GM23248 (cell line): ENCODE data around the gene UBXN11. TPM values are rescaled to one million over a fixed set of nuclear protein-coding genes. Genes with fewer than 3 reads are reported as not detected.

ENCODE experiments used
- DNase-seq: peaks from one replicate; pipeline ENCODE4 v3.0.0-alpha.2; 2015
- H2AFZ ChIP-seq: fragments of 200-600 bp; sonication (generic); 2 replicates; pipeline ENCODE4 v1.6.1; 2016; ENCODE audit warnings: antibody characterized with exemption
- H3F3A ChIP-seq: fragments of 200-600 bp; sonication (generic); 2 replicates; pipeline ENCODE4 v1.6.1; 2016; ENCODE audit warnings: mild to moderate bottlenecking, antibody characterized with exemption, mixed run types; ENCODE audit not compliant: insufficient read depth
- H3K27ac ChIP-seq: fragments of 200-600 bp; sonication (generic); 2 replicates; pipeline ENCODE4 v1.5.1; 2016; ENCODE audit warnings: mild to moderate bottlenecking
- H3K27me3 ChIP-seq: fragments of 200-600 bp; sonication (generic); replicated peaks from 2 replicates; pipeline ENCODE4 v1.6.1; 2016; ENCODE audit warnings: mild to moderate bottlenecking; ENCODE audit not compliant: insufficient read depth
- H3K36me3 ChIP-seq: fragments of 200-600 bp; sonication (generic); 2 replicates; pipeline ENCODE4 v1.6.1; 2016; ENCODE audit warnings: low read depth, mild to moderate bottlenecking
- H3K4me1 ChIP-seq: fragments of 200-600 bp; sonication (generic); 2 replicates; pipeline ENCODE4 v1.6.1; 2016; ENCODE audit warnings: mild to moderate bottlenecking; ENCODE audit not compliant: insufficient read depth
- H3K4me2 ChIP-seq: fragments of 200-600 bp; sonication (generic); one replicate; pipeline ENCODE4 v1.6.1; 2016; ENCODE audit warnings: mild to moderate bottlenecking; ENCODE audit not compliant: unreplicated experiment
- H3K4me3 ChIP-seq: fragments of 200-600 bp; sonication (generic); 2 replicates; pipeline ENCODE4 v1.5.1; 2016; ENCODE audit warnings: mild to moderate bottlenecking
- H3K79me2 ChIP-seq: fragments of 200-600 bp; sonication (generic); 2 replicates; pipeline ENCODE4 v1.6.1; 2016; ENCODE audit warnings: mild to moderate bottlenecking; ENCODE audit not compliant: insufficient read depth
- H3K9ac ChIP-seq: fragments of 200-600 bp; sonication (generic); 2 replicates; pipeline ENCODE4 v1.6.1; 2016; ENCODE audit warnings: mild to moderate bottlenecking
- H3K9me2 ChIP-seq: fragments of 200-600 bp; sonication (generic); 2 replicates; pipeline ENCODE4 v1.6.1; 2016; ENCODE audit warnings: mixed run types, mild to moderate bottlenecking, moderate library complexity; ENCODE audit not compliant: insufficient read depth
- H3K9me3 ChIP-seq: fragments of 200-600 bp; sonication (generic); one replicate; pipeline ENCODE4 v1.6.1; 2017; ENCODE audit warnings: low read depth
- H4K20me1 ChIP-seq: fragments of 200-600 bp; sonication (generic); 2 replicates; pipeline ENCODE4 v1.6.0; 2016; ENCODE audit not compliant: insufficient read depth
- EZH2 ChIP-seq: fragments of 200-600 bp; sonication (generic); IDR thresholded peaks from 2 replicates; pipeline ENCODE4 v1.6.1; 2018; ENCODE audit warnings: antibody characterized with exemption, mild to moderate bottlenecking; ENCODE audit not compliant: insufficient read depth, poor library complexity, severe bottlenecking
- EZH2phosphoT487 ChIP-seq: fragments of 200-600 bp; sonication (generic); IDR thresholded peaks from 2 replicates; pipeline ENCODE4 v1.6.1; 2018; ENCODE audit warnings: antibody characterized with exemption, moderate library complexity, mild to moderate bottlenecking, low read depth; ENCODE audit not compliant: insufficient read depth
- WGBS, 2 experiments: methylation state at CpG; one replicate each; pipeline ENCODE4 v1.1.6; 2015 to 2017; ENCODE audit warnings: low lambda C conversion rate in 2 of 2, low coverage in 1 of 2; ENCODE audit errors: missing lambda C conversion rate in 2 of 2; 5-methylcytosine and 5-hydroxymethylcytosine counted together
- in situ Hi-C: fragments of 300-500 bp; cut with MboI; formaldehyde crosslinking; loops from 2 replicates; pipeline ENCODE4 v1.15.0; 2020
- polyA plus RNA-seq: library from polyadenylated mRNA; unstranded; fragments of >200 nt; fragmentation: Nextera tagmentation; extraction: Ambion mirVana; gene quantifications from 2 replicates; pipeline ENCODE4 v1.2.1, GENCODE V29; 2016
- total RNA-seq: library from RNA; depleted of rRNA; stranded (reverse); fragments of >200 nt; shearing (Covaris generic); gene quantifications from 2 replicates; pipeline ENCODE4 v1.2.3, GENCODE V29; 2014

The UBXN11 gene
- total and polyA plus RNA-seq, 2 experiments from 2014 or later, result 5.8 to 12.7 TPM

DNA sequence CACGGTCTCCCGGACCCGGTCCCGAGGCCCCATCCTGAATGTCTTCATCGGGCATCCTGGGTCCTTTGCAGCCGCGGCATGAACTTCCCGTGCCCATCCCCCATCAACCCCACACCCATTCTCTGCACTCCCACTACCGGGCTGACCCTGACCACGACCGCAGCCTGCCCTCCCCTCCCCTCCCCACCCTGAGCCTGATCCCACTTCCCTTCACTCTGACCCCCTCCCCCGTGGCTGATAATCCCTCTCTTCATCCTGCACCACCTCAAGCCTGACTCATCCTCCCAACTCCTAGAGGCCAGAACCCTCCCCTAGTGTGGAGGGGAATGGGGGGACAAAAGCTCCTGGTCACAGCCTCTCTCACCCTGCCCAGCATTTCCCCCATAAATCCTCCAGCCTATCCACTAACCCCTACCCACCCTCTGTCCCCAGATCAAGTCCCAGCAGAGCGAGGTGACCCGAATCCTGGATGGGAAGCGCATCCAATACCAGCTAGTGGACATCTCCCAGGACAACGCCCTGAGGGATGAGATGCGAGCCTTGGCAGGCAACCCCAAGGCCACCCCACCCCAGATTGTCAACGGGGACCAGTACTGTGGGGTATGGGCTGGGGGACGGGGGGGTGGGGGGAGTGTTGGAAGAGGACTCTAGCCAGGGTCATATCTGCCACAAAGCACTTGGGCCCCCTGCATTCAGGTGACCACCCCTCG is 25.9 kb downstream of the UBXN11 start:
- Histone ChIP-seq H3K27ac (peak overlapping the region; percentile 95), H2AFZ (no peak overlapping the region), H3K9me2 (no peaks in the 10 kb centered on the region), H3F3A (peaks cover 69% of the 10 kb centered on the region), H3K4me3 (peak overlapping the region; percentile 85), H3K79me2 (peaks cover 34% of the 10 kb centered on the region), H4K20me1 (peaks cover 3% of the 10 kb centered on the region; the same call in 1 of the 2 replicates), H3K36me3 (0 out of 2 replicates have a peak, but pooled peaks cover 8% of the 10 kb centered on the region), H3K4me1 (peaks cover 76% of the 10 kb centered on the region), H3K9ac (peak overlapping the region; percentile 87), H3K4me2 (peak overlapping the region; percentile 90), H3K27me3 (no peaks in the 10 kb centered on the region), H3K9me3 (no peaks in the 10 kb centered on the region)
- peak; percentile 80 for DNase-seq
- WGBS, 2 experiments, result 5 to 16% methylated on average over 8 to 19 of the region's 20 CpGs
- in situ Hi-C loops, result no loop called here
- TF ChIP-seq EZH2 (no peak), EZH2phosphoT487 (no peak)

GRCh38 chr1:26279456-26280332 is 26.7 kb downstream of the UBXN11 start, which contains the start of gene SH3BGRL3:
TSS of gene SH3BGRL3 (plus strand) at chr1:26280086. CDS start at chr1:26280156, 70 bp downstream.
- peak within 1 kb of the TSS; percentile 90 for H3K4me2 ChIP-seq
- peaks cover 77% of the 10 kb centered on the region for H3F3A ChIP-seq
- in situ Hi-C loops, result no loop called here
- peak within 1 kb of the TSS; percentile 55; the same call in 1 of the 2 replicates for H2AFZ ChIP-seq
- DNase-seq, result peak; percentile 92
- H3K27ac ChIP-seq, result peak within 1 kb of the TSS; percentile 95
- no peak for TF ChIP-seq EZH2phosphoT487
- TF ChIP-seq EZH2, result no peak
- H3K36me3 ChIP-seq, result 0 out of 2 replicates have a peak, but pooled peaks cover 8% of the 10 kb centered on the region
- H4K20me1 ChIP-seq, result peaks cover 3% of the 10 kb centered on the region; the same call in 1 of the 2 replicates
- peaks cover 79% of the 10 kb centered on the region for H3K4me1 ChIP-seq
- no peaks in the 10 kb centered on the region for H3K9me3 ChIP-seq
- peak within 1 kb of the TSS; percentile 87 for H3K9ac ChIP-seq
- H3K9me2 ChIP-seq, result no peaks in the 10 kb centered on the region
- peak within 1 kb of the TSS; percentile 85 for H3K4me3 ChIP-seq
- H3K27me3 ChIP-seq, result no peaks in the 10 kb centered on the region
- WGBS, 2 experiments, result 0 to 2% methylated on average over 30 to 39 of the region's 66 CpGs
- H3K79me2 ChIP-seq, result peaks cover 34% of the 10 kb centered on the region

GRCh38 chr1:26278724-26279455 is 27.5 kb downstream of the UBXN11 start:
- no peaks in the 10 kb centered on the region for H3K9me2 ChIP-seq
- peak overlapping the region; percentile 87 for H3K9ac ChIP-seq
- 0 out of 2 replicates have a peak, but pooled peaks cover 8% of the 10 kb centered on the region for H3K36me3 ChIP-seq
- 7 to 15% methylated on average over 9 of the region's 9 CpGs for whole genome bisulfite sequencing, 2 experiments
- peaks cover 73% of the 10 kb centered on the region for H3K4me1 ChIP-seq
- H3K4me2 ChIP-seq, result peak overlapping the region; percentile 90
- H2AFZ ChIP-seq, result no peak overlapping the region
- in situ Hi-C loops, result no loop called here
- no peak for TF ChIP-seq EZH2
- TF ChIP-seq EZH2phosphoT487, result no peak
- H3K27me3 ChIP-seq, result no peaks in the 10 kb centered on the region
- no peaks in the 10 kb centered on the region for H3K9me3 ChIP-seq
- peaks cover 34% of the 10 kb centered on the region for H3K79me2 ChIP-seq
- peak overlapping the region; percentile 95 for H3K27ac ChIP-seq
- peaks cover 3% of the 10 kb centered on the region; the same call in 1 of the 2 replicates for H4K20me1 ChIP-seq
- peaks cover 78% of the 10 kb centered on the region for H3F3A ChIP-seq
- peak overlapping the region; percentile 85 for H3K4me3 ChIP-seq
- peak; percentile 97 for DNase-seq
